ENCODE results near the gene NCAM1. TPM values are rescaled to one million over a fixed set of nuclear protein-coding genes. Genes with fewer than 3 reads are reported as not detected.

NCAM1 gene
- total and polyA plus RNA-seq, 2 experiments from 2014 or later = 0.76 to 1.6 TPM

DNA sequence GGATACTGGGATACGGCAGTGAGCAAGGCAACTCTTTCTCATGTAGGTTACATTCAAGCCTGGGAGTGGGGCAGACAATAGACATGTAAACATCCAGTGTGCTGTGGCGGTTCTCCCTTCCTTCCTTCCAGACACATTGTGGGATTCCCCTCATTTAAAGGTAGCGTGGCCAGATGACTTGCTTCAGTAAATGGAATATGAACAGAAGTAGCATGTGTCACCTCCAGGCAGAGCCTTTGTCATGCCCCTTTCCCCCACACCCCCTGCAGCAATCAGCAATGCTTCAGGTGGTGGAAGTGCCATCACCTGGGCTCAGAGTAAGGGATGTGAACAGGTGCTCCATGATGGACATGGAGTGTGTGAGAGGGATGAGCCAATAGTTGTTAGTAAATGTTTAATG lies 318.4 kb downstream of the NCAM1 start:
- H3K36me3 Mint-ChIP-seq (ENCODE audit: low read depth) = no peaks in the 10 kb centered on the region
- H3K9me2 ChIP-seq (ENCODE audit: insufficient read depth) = no peaks in the 10 kb centered on the region
- H3K27ac Mint-ChIP-seq = no peak overlapping the region
- H3K36me3 ChIP-seq (ENCODE audit: insufficient read depth) = no peaks in the 10 kb centered on the region
- ATAC-seq (no peak), DNase-seq (ENCODE audit: low spot score) (no peak)
- no peak overlapping the region for H3K4me2 ChIP-seq
- no peaks in the 10 kb centered on the region for H3K79me2 ChIP-seq (replicated peaks; ENCODE audit: insufficient read depth)
- no peak overlapping the region for H3K4me3 Mint-ChIP-seq
- H3K4me1 Mint-ChIP-seq = peaks cover 5% of the 10 kb centered on the region; the same call in 2 of the 3 replicates
- no peak overlapping the region for H2AFZ ChIP-seq
- H3K27me3 ChIP-seq (ENCODE audit: insufficient read depth) = no peaks in the 10 kb centered on the region
- no peak overlapping the region for H3K4me3 ChIP-seq
- no peaks in the 10 kb centered on the region for H3F3A ChIP-seq (replicated peaks; ENCODE audit: low read depth)
- TF ChIP-seq, protein P1, sequence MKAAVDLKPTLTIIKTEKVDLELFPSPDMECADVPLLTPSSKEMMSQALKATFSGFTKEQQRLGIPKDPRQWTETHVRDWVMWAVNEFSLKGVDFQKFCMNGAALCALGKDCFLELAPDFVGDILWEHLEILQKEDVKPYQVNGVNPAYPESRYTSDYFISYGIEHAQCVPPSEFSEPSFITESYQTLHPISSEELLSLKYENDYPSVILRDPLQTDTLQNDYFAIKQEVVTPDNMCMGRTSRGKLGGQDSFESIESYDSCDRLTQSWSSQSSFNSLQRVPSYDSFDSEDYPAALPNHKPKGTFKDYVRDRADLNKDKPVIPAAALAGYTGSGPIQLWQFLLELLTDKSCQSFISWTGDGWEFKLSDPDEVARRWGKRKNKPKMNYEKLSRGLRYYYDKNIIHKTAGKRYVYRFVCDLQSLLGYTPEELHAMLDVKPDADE (IDR thresholded peaks at IDR 0.05) = no peak
- TF ChIP-seq STAT1 (IDR thresholded peaks at IDR 0.05; ENCODE audit: unreplicated experiment) (no peak), POLR2AphosphoS5 (IDR thresholded peaks at IDR 0.05; ENCODE audit: low read depth) (no peak), ZNF331 (CRISPR knock-in tag; IDR thresholded peaks at IDR 0.05; ENCODE audit: low read depth) (no peak), JUNB (IDR thresholded peaks at IDR 0.05; ENCODE audit: unreplicated experiment) (no peak)
- TF ChIP-seq, protein P2, sequence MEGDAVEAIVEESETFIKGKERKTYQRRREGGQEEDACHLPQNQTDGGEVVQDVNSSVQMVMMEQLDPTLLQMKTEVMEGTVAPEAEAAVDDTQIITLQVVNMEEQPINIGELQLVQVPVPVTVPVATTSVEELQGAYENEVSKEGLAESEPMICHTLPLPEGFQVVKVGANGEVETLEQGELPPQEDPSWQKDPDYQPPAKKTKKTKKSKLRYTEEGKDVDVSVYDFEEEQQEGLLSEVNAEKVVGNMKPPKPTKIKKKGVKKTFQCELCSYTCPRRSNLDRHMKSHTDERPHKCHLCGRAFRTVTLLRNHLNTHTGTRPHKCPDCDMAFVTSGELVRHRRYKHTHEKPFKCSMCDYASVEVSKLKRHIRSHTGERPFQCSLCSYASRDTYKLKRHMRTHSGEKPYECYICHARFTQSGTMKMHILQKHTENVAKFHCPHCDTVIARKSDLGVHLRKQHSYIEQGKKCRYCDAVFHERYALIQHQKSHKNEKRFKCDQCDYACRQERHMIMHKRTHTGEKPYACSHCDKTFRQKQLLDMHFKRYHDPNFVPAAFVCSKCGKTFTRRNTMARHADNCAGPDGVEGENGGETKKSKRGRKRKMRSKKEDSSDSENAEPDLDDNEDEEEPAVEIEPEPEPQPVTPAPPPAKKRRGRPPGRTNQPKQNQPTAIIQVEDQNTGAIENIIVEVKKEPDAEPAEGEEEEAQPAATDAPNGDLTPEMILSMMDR (conservative IDR thresholded peaks at IDR 0.05; ENCODE audit: low read depth in 2 of 2) = no peak
- H3K4me1 ChIP-seq (ENCODE audit: insufficient read depth) = no peaks in the 10 kb centered on the region
- peaks cover 3% of the 10 kb centered on the region for H3K27me3 Mint-ChIP-seq (ENCODE audit: insufficient read depth, low read depth, poor library complexity)
- no peak overlapping the region for H3K27ac ChIP-seq (ENCODE audit: low read depth)
- H4K20me1 ChIP-seq (replicated peaks; ENCODE audit: insufficient read depth) = no peaks in the 10 kb centered on the region
- no peaks in the 10 kb centered on the region for H3K9me3 Mint-ChIP-seq

DNA sequence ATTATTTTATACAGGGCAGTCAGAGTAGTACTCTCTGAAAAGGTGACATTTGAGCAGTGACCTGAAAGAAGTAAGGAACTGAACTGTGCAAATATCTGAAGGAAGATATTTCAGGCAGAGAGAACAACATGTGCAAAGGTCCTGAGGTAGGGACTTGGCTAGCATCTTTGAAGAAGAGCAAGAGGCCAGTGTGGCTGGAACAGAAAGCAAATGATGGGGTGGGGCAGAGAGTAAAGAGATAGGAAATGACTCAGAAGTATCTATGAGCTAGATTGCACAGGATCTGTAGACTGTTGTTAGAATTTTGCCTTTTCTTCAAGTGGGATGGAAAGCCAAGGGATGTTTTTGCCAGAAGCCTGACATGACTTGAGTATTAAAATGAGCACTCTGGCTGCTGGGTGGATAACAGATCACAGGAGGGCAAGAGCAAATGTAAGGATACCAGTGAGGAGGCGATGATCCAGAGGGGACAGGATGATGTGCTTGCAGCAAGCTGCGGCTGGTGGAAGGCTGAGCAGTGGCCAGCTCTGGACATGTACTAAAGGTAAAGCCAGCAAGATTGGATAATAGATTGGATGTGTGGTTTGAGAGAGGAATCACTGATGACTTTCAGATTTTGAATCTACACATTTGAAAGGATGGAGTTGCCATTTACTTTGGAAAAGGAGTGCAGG lies 320.0 kb downstream of the NCAM1 start:
- Histone ChIP-seq H3K4me1 (ENCODE audit: insufficient read depth) (no peaks in the 10 kb centered on the region), H3K4me2 (no peak overlapping the region), H3K4me3 (no peak overlapping the region), H3K9me2 (ENCODE audit: insufficient read depth) (no peaks in the 10 kb centered on the region), H2AFZ (no peak overlapping the region), H4K20me1 (replicated peaks; ENCODE audit: insufficient read depth) (no peaks in the 10 kb centered on the region), H3F3A (replicated peaks; ENCODE audit: low read depth) (no peaks in the 10 kb centered on the region), H3K36me3 (ENCODE audit: insufficient read depth) (no peaks in the 10 kb centered on the region), H3K27ac (ENCODE audit: low read depth) (no peak overlapping the region), H3K27me3 (ENCODE audit: insufficient read depth) (no peaks in the 10 kb centered on the region), H3K79me2 (replicated peaks; ENCODE audit: insufficient read depth) (no peaks in the 10 kb centered on the region)
- TF ChIP-seq EZH2phosphoT487 (IDR thresholded peaks at IDR 0.05; ENCODE audit: unreplicated experiment) (no peak), STAT1 (IDR thresholded peaks at IDR 0.05; ENCODE audit: unreplicated experiment) (no peak), EZH2 (IDR thresholded peaks at IDR 0.05; ENCODE audit: low read depth, unreplicated experiment) (no peak), ZNF114 (CRISPR knock-in tag; IDR thresholded peaks at IDR 0.05) (no peak)
- ATAC-seq (no peak), DNase-seq (ENCODE audit: low spot score) (no peak)
- Mint-ChIP-seq H3K4me1 (peaks cover under 1% of the 10 kb centered on the region; the same call in 1 of the 3 replicates), H3K9me3 (no peaks in the 10 kb centered on the region), H3K27me3 (ENCODE audit: insufficient read depth, low read depth, poor library complexity) (peaks cover 2% of the 10 kb centered on the region), H3K27ac (no peak overlapping the region), H3K36me3 (ENCODE audit: low read depth) (no peaks in the 10 kb centered on the region), H3K4me3 (no peak overlapping the region)
